ENCODE results near the gene SP8.
"Not testable (repeated sequence)": the region's sequence is repeated elsewhere in the genome, so short reads cannot be mapped to it uniquely, and the experiment has no call there.

The SP8 gene

GRCh38 chr7:20786779-20787659 is at the start of gene SP8:
SP8 (minus strand) TSS chr7:20786886; CDS start chr7:20786798, 88 bp downstream.
- in situ Hi-C loops (cut with HindIII; ENCODE audit: low sequenced_read_pairs) = loop anchor here (25.0 kb wide), 2 partner anchors 475 to 725 kb away; no protein-coding TSS in a partner anchor

- in situ Hi-C loops (cut with HindIII; ENCODE audit: low sequenced_read_pairs) = not testable (repeated sequence)
Measured at GRCh38 chr7:20836424-20836823, 49.7 kb upstream of the SP8 start.

GRCh38 chr7:20835111-20835750 is 48.5 kb upstream of the SP8 start:
- in situ Hi-C loops (cut with HindIII; ENCODE audit: low sequenced_read_pairs) = no loop called here

- in situ Hi-C loops (cut with HindIII; ENCODE audit: low sequenced_read_pairs) = no loop called here
Measured at GRCh38 chr7:20834656-20835055, 48.0 kb upstream of the SP8 start.

- in situ Hi-C loops (cut with HindIII; ENCODE audit: low sequenced_read_pairs) = no loop called here
Measured at GRCh38 chr7:20831956-20832355, 45.3 kb upstream of the SP8 start.

GRCh38 chr7:20831451-20831850 is 44.8 kb upstream of the SP8 start:
- in situ Hi-C loops (cut with HindIII; ENCODE audit: low sequenced_read_pairs) = no loop called here

GRCh38 chr7:20828947-20829346 is 42.3 kb upstream of the SP8 start:
- in situ Hi-C loops (cut with HindIII; ENCODE audit: low sequenced_read_pairs) = no loop called here

- in situ Hi-C loops (cut with HindIII; ENCODE audit: low sequenced_read_pairs) = no loop called here
Measured at GRCh38 chr7:20827172-20827571, 40.5 kb upstream of the SP8 start.

GRCh38 chr7:20826243-20826642 is 39.6 kb upstream of the SP8 start:
- in situ Hi-C loops (cut with HindIII; ENCODE audit: low sequenced_read_pairs) = no loop called here

- in situ Hi-C loops (cut with HindIII; ENCODE audit: low sequenced_read_pairs) = no loop called here
Measured at GRCh38 chr7:20825555-20825954, 38.9 kb upstream of the SP8 start.

- in situ Hi-C loops (cut with HindIII; ENCODE audit: low sequenced_read_pairs) = not testable (repeated sequence)
Measured at GRCh38 chr7:20821390-20821789, 34.7 kb upstream of the SP8 start.

- in situ Hi-C loops (cut with HindIII; ENCODE audit: low sequenced_read_pairs) = no loop called here
Measured at GRCh38 chr7:20816372-20816959, 29.8 kb upstream of the SP8 start.

- in situ Hi-C loops (cut with HindIII; ENCODE audit: low sequenced_read_pairs) = no loop called here
Measured at GRCh38 chr7:20804345-20804744, 17.7 kb upstream of the SP8 start.

GRCh38 chr7:20799566-20800366 is 13.1 kb upstream of the SP8 start:
- in situ Hi-C loops (cut with HindIII; ENCODE audit: low sequenced_read_pairs) = loop anchor here (25.0 kb wide), 2 partner anchors 463 to 713 kb away; no protein-coding TSS in a partner anchor

- in situ Hi-C loops (cut with HindIII; ENCODE audit: low sequenced_read_pairs) = loop anchor here (25.0 kb wide), 2 partner anchors 464 to 714 kb away; no protein-coding TSS in a partner anchor
Measured at GRCh38 chr7:20798694-20799121, 12.0 kb upstream of the SP8 start.

- in situ Hi-C loops (cut with HindIII; ENCODE audit: low sequenced_read_pairs) = loop anchor here (25.0 kb wide), 2 partner anchors 464 to 714 kb away; no protein-coding TSS in a partner anchor
Measured at GRCh38 chr7:20798081-20798693, 11.5 kb upstream of the SP8 start.

- in situ Hi-C loops (cut with HindIII; ENCODE audit: low sequenced_read_pairs) = loop anchor here (25.0 kb wide), 2 partner anchors 465 to 715 kb away; no protein-coding TSS in a partner anchor
Measured at GRCh38 chr7:20797462-20798080, 10.9 kb upstream of the SP8 start.

- in situ Hi-C loops (cut with HindIII; ENCODE audit: low sequenced_read_pairs) = loop anchor here (25.0 kb wide), 2 partner anchors 465 to 715 kb away; no protein-coding TSS in a partner anchor
Measured at GRCh38 chr7:20797042-20797461, 10.4 kb upstream of the SP8 start.

- in situ Hi-C loops (cut with HindIII; ENCODE audit: low sequenced_read_pairs) = loop anchor here (25.0 kb wide), 2 partner anchors 466 to 716 kb away; no protein-coding TSS in a partner anchor
Measured at GRCh38 chr7:20796500-20796899, 9.8 kb upstream of the SP8 start.

Measured in DLD1 (cell line).